SK-MEL-5 (cell line): Measurements from ENCODE around the gene SYNPO2. TPM values are rescaled to one million over a fixed set of nuclear protein-coding genes. Genes with fewer than 3 reads are reported as not detected.
A peak's percentile ranks its signal among the peaks of the same experiment; 100 is the strongest.
"Not testable (repeated sequence)": the region's sequence is repeated elsewhere in the genome, so short reads cannot be mapped to it uniquely, and the experiment has no call there.

Experiments
- DNase-seq: peaks from one replicate; pipeline ENCODE4 v3.0.0-alpha.2; 2016; ENCODE audit warnings: low read depth, low spot score
- in situ Hi-C: cut with HindIII; loops from 2 replicates; pipeline ENCODE4 v1.10.0; 2016; ENCODE audit warnings: low sequenced_read_pairs, high pct_unique_total_duplicates, low pct_unique_long_range_greater_than_20kb
- total RNA-seq: library from RNA; depleted of rRNA; stranded (reverse); fragments of >200 nt; shearing (Covaris generic); gene quantifications from 2 replicates; pipeline ENCODE4 v1.2.3, GENCODE V29; 2014

SYNPO2 gene
- total RNA-seq, 1 experiment from 2014 or later: 0.69 TPM

DNA sequence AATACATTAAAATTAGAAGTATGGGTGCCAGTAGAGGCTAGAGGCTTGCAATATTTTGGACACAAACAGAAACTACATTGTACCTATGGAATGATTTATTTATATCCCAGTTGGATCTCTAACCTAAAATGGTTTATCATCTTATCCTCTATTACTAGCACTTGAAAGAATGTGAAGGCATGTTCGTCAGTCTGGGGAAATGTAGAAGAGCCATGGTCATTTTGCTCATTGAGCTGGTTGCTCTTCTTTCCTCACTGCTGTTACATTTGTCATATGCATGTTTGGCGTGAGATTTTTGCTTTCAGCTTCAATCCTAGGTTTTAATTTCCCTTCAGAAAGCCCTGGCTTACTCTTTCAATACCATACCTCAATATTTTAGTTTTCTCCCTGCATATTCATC lies 164.6 kb downstream of the SYNPO2 start:
- DNase-seq: no peak
- in situ Hi-C loops: no loop called here

DNA sequence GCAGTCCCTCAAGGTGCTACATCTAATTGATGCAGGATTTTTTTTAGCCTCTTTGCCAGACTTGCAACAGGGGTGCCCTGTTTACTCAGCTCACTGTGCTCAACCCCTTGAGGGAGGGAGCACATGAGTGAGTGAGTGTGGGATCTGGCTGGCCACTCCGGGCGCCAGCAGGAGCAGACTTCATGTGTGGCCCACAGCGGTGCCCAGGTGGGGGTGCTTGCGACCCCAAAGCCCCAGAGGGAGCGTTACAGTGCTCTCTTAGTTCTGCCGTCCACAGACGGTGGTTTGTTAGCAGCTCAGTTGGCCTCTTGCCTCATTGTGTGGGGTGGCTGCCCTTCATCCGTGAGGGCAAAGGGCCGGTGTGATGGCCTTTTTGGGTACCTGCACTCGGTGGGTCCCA lies 165.3 kb downstream of the SYNPO2 start:
- in situ Hi-C loops: no loop called here
- no peak for DNase-seq

DNA sequence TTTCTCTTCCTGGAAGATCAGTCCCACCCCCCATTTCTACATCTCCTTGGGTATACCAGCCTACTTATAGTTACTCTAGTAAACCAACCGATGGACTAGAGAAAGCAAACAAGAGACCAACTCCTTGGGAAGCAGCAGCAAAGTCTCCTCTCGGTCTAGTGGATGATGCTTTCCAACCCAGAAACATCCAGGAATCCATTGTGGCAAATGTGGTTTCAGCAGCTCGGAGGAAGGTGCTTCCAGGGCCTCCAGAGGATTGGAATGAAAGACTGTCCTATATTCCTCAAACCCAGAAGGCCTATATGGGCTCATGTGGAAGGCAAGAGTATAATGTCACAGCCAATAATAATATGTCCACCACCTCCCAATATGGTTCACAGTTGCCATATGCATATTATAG lies 168.8 kb downstream of the SYNPO2 start:
- no peak for DNase-seq
- in situ Hi-C loops: no loop called here

DNA sequence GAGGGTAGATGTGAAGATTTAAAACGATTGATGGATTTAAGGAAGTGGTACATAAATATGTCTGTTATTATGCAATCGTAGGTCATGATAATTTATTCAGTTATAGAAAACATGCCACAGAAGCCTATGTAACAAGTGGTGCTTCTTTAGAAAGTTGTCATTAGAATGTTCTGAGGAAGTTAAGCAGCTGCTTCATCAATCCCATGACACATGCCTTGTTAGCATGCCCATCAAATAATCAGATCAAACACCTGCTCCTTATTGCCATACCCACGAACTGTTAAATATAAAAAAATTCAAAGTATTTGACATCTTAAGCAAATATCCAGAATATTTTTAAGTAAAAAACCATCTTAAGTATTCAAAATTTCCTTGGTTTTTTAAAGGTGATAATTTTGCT lies 170.6 kb downstream of the SYNPO2 start:
- DNase-seq: no peak
- in situ Hi-C loops: no loop called here

DNA sequence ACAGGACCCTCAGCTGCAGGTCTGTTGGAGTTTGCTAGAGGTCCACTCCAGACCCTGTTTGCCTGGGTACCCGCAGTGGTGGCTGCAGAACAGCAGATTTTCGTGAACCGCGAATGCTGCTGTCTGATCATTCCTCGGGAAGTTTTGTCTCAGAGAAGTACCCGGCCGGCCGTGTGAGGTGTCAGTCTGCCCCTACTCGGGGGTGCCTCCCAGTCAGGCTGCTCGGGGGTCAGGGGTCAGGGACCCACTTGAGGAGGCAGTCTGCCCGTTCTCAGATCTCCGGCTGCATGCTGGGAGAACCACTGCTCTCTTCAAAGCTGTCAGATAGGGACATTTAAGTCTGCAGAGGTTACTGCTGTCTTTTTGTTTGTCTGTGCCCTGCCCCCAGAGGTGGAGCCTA lies 178.5 kb downstream of the SYNPO2 start:
- in situ Hi-C loops, DNase-seq: not testable (repeated sequence)

DNA sequence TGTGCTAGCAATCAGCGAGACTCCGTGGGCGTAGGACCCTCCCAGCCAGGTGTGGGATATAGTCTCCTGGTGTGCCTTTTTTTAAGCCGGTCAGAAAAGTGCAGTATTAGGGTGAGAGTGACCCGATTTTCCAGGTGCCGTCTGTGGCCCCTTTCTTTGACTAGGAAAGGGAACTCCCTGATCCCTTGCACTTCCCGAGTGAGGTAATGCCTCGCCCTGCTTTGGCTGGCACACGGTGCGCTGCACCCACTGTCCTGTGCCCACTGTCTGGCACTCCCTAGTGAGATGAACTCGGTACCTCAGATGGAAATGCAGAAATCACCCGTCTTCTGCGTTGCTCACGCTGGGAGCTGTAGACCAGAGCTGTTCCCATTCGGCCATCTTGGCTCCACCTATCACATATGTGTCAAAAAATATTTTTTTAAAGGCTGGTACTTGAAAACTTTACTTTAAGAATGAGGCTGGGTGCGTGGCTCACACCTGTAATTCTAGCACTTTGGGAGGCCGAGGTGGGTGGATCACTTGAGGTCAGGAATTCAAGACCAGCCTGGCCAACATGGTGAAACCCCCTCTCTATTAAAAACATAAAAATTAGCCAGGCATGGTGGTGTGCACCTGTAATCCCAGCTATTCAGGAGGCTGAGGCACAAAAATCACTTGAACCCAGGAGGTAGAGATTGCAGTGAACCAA lies 179.2 kb downstream of the SYNPO2 start:
- in situ Hi-C loops, DNase-seq: not testable (repeated sequence)

DNA sequence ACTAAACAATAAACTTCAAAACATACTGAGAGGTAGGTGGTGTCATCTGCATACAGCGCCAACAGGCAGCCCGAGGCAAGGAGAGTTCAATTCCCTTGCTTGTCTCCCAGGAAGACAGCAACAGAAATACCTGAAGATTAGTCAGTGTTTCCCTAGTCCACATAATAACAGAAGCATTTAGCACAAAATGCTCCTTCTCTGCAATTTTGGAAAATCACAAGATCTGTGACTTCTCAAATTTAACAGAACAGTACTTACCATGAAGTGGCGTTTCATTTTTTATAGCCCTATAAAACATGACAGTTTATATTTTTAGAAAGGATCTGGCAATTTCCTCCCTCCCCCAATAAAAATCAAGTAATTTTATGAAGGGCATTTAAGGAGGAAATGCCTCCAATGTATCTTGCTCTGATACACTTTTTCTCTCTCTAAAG lies 179.9 kb downstream of the SYNPO2 start:
- DNase-seq: peak; percentile 37
- in situ Hi-C loops: no loop called here

DNA sequence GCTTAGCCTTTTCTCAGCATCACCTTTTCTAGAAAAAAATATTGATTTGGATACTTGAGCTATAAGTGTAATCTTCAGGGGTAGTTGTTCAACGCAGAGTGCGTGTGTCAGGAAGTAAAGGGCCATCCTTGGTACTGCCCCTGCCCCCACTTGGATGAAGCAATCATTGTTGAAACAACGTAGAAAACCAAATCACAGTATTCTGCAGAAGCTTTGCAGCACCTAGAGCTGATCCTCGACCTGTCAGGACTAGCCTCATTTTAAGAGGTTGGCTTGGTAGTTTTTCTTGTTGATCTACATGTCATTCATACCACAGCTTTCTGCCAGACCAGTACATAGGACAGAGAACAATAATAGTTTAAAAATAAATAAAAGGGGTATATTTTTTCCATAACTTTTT lies 181.6 kb downstream of the SYNPO2 start:
- DNase-seq: no peak
- in situ Hi-C loops: no loop called here

DNA sequence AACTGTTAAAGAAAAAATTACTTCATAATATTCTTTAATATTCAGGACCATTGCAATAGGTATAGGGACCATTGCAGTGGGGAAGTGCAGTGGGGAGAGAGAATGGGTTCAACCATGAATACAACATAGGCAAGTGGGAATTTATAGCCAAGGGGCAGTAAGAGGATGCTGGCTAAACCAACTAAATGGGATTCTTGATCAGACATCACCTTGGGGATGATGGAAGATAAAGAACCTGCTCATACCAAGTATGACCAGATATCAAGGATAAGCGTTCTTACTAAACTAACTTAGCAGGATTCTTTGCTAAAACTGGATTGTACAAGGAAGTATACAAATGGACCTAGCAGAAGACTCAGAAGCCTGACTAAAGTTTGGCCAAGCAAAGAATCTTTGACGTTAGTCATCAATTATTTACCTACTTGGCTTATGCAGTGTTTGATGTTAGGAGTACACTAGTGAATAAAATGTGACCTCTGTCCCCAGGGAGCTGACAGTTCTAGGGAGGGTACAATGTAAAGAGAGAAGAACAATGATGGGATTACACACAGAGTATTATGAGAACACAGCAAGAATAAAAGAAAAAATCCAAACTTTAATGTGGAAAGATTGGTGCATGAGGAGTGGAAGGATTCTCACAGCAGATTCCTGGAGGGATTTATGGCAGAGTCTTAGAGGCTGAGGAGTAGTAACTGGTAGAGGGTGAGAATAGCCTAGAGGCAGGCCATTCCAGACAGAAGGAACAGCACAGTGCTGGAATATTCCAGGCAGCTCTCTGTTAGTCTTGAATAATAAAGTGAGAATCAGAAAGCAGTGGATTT lies 192.3 kb downstream of the SYNPO2 start:
- DNase-seq: no peak

DNA sequence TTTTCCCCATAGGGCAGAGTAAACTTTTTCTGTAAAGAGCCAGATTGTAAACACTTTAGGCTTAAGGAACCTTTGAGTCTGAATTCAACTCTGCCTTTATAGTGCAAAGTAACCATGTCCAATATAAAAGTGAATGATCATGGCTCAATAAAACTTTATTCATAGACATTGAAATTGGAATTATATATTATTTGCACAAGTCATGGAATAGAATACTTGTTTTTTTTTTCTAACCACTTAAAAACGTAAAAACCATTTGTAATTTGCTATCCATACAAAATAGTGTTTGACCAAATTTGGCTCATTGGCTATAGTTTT lies 192.8 kb downstream of the SYNPO2 start:
- no peak for DNase-seq
- in situ Hi-C loops: no loop called here

More for the DNA sequence above, 192.3 kb downstream of the SYNPO2 start:
- in situ Hi-C loops: no loop called here

DNA sequence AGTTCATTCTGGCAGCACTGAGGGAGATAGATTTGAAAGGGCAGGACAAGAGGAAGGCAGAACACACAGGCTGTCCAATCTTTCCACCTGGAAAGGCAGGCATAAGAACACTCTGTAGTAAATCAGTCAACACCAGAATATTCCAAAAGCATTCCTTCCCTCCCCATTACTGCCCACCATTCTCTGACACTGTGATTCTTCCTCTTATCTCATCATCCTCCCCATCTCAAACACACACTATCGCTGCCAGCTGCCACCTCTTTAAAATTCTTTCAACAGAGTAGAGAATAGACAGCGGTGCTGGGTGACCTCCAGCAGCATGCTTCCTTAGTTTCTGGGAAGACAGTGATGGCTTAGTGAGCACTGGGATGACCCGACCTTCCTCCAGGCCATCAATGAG lies 193.3 kb downstream of the SYNPO2 start:
- in situ Hi-C loops: no loop called here
- no peak for DNase-seq

DNA sequence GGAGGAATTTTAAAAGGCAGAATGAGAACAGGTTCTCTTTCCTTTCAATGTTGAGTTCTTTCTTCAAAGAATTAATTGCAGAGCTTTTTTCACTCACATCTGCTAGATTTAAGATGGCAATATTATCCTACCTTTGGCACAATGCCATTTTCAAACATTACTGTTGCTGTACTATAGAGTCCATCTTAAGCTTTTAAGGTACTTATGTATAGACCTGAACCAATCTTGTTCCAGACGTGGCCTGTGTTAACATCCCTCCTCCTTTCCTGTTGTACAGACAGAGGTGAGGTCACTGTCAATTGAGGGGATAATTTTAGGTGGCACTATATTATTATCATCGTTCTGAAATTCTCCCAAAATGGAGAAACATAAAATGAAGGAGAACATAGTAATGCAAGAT lies 194.0 kb downstream of the SYNPO2 start:
- no peak for DNase-seq
- in situ Hi-C loops: no loop called here

DNA sequence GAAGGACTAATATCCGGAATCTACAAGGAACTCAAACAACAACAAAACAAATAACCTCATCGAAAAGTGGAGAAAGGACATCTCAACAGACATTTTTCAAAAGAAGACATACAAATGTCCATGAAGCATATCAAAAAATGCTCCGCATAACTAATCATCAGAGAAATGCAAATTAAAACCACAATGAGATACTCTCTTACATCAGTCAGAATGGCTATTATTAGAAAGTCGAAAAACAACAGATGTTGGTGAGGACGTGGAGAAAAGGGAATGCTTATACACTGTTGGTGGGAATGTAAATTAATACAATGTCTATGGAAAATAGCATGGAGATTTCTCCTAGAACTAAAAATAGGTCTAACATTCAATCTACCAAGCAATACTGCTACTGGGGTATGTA lies 195.9 kb downstream of the SYNPO2 start:
- DNase-seq: no peak
- in situ Hi-C loops: no loop called here

DNA sequence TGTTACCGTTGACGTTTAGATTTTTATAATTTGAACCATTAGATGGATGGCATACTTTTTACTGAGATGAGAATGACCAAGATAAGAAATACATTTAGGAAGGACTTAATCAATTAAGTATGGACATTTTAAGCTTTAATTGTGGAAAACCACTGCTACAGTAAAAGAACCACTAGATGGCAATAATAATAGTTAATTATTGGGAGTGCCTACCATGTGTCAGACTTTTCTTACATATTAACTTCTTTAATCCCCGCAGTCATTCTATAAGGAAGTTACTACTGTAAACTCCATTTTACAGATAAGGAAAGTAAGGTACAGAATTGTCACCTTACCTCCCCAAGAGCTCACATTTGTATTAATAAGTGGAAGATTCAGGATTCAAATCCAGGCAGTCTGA lies 198.5 kb downstream of the SYNPO2 start:
- peak; percentile 23 for DNase-seq
- in situ Hi-C loops: no loop called here

DNA sequence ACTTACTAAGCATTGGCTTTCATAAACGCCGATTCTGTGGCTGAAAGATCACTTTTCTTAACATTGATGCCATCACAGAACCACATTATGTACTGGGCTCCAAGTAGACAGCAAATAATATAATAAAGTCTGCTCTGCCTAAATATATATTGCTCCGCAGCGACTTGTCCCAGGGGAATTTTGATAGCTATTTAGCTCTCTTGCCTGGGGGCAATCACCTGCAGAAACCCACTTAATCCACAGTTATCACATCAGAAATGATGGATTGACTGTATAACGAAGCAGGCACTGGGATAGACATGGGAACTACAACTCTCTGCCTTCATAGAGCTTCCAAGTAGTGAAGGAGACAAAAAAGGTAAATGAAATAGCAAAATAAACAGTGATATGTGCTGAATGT lies 199.0 kb downstream of the SYNPO2 start:
- in situ Hi-C loops: no loop called here
- DNase-seq: no peak

DNA sequence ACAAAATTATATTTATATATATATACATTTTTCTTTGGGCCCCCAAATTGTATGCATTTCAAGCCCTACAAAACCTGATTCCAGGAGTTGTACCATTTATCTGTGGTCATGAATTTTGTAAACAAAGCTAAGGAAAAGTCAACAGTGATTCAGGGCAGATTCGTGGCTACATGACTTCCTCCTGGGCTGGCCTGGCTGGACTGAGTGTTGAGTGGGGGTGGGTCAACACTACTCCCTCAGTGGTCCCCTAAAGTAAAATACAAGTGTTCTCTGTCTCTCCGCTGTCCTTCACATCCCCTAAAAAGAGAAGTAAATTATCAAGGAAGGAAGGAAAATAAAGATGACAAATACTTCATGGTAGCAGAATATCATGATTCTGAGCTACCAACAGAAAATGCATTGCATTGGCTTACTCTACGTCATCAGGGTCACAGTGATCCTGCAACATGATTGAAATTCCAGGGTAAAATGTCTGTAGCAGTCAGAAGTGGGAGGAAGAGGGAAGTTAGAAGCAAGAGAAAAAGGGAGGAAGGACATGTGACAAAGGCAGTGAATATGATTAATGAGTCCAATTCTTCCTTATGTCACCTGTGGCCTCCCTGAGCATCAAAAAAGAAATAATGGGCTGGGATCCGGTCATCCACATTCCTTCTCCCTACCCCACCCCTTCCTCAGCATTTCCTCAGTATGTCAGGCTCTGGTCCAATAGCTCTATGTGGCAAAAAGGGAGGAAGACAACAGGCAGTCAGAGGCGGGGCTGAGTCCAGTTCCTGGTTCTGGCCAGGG lies 204.6 kb downstream of the SYNPO2 start:
- no peak for DNase-seq
- in situ Hi-C loops: no loop called here

DNA sequence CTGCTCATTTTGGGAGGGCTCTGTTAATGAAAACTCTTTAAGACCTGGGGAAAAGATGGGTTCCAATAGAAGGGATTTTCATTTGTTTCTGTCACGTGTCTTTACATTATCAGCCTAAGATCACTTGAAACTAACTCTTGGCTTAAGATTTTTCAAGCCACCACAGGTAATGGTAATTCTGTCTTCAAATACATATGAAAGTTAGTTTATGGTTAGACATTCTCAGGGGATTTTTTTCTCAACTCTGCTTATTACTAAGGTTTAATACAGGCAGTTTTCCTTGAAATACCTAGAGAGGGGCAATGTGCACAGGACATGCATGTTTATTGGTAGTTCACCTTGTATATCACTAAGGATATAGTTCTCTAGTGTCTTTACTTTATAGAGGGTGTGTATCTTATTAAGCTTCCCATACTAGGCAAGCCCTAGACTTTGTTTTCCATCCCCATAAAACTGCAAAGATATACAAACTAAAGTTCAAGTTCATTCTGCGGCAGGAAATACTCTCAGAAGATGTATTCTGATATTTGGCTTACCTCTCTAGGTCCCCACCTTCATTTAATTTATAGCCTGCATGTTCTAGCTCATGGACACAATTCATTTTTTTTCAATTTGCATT lies 208.7 kb downstream of the SYNPO2 start:
- in situ Hi-C loops: no loop called here
- DNase-seq: no peak

DNA sequence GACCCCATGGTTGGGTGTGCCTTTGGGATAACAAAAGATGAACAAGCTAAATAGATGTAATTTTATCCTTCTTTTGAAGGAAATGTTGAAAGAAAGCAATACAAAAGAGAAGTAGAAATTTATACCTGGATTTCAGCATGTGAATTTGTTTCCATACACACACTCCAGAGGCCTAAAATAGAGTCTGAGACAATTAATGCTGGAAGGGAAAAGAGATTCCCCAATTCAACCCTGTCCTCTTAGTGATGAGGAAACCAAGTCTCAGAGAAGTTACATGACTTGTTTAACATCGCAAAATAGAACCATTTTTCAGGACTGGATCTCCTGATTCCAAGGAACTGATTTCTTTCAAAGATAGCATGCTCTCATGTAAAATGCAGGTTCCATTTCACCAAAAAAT lies 209.7 kb downstream of the SYNPO2 start:
- in situ Hi-C loops: no loop called here
- DNase-seq: no peak
